Ishikawa (cell line): Measurements from ENCODE around the gene DENND2C.

Source experiments
- CEBPB ChIP-seq: IDR thresholded peaks from 2 replicates; pipeline ENCODE4 v1.6.1; 2012
- CREB1 ChIP-seq: IDR thresholded peaks from 2 replicates; pipeline ENCODE4 v1.6.1; 2012; ENCODE audit warnings: low read depth
- EP300 ChIP-seq: IDR thresholded peaks from 2 replicates; pipeline ENCODE4 v1.6.1; 2012; ENCODE audit warnings: borderline replicate concordance
- NFIC ChIP-seq: IDR thresholded peaks from 2 replicates; pipeline ENCODE4 v1.6.1; 2012
- TAF1 ChIP-seq: IDR thresholded peaks from 2 replicates; pipeline ENCODE4 v1.6.1; 2012; ENCODE audit warnings: low read depth, mild to moderate bottlenecking
- YY1 ChIP-seq: IDR thresholded peaks from 2 replicates; pipeline ENCODE4 v1.6.1; 2012; ENCODE audit warnings: low read depth
- TF ChIP-seq, protein P1 (sequence below): IDR thresholded peaks from 2 replicates; pipeline ENCODE4 v1.6.1; 2012; ENCODE audit warnings: low read depth, mild to moderate bottlenecking

DNA sequence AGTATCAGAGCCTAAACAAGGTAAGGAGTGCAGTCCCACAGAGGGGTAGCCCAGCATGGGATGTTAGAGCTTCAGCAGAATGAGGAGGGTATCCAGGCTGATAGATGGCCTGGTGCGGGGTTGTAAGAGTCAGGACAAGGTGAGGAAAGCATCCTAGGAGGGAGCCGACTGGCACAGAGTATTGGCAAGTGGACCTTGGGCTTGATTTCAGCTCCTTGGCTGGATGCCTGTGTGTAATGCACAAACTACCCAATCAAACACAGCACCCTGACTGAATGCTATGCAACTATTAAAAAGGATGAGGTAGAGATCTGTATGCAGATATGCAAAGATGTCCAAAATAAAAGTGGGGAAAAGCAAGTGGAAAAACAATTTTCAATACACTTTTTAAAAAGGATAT, 18.0 kb downstream of the DENND2C start:
- no peak for TF ChIP-seq NFIC
- no peak for TF ChIP-seq YY1
- TF ChIP-seq CEBPB = no peak
- TF ChIP-seq EP300 = no peak
- TF ChIP-seq, protein P1, sequence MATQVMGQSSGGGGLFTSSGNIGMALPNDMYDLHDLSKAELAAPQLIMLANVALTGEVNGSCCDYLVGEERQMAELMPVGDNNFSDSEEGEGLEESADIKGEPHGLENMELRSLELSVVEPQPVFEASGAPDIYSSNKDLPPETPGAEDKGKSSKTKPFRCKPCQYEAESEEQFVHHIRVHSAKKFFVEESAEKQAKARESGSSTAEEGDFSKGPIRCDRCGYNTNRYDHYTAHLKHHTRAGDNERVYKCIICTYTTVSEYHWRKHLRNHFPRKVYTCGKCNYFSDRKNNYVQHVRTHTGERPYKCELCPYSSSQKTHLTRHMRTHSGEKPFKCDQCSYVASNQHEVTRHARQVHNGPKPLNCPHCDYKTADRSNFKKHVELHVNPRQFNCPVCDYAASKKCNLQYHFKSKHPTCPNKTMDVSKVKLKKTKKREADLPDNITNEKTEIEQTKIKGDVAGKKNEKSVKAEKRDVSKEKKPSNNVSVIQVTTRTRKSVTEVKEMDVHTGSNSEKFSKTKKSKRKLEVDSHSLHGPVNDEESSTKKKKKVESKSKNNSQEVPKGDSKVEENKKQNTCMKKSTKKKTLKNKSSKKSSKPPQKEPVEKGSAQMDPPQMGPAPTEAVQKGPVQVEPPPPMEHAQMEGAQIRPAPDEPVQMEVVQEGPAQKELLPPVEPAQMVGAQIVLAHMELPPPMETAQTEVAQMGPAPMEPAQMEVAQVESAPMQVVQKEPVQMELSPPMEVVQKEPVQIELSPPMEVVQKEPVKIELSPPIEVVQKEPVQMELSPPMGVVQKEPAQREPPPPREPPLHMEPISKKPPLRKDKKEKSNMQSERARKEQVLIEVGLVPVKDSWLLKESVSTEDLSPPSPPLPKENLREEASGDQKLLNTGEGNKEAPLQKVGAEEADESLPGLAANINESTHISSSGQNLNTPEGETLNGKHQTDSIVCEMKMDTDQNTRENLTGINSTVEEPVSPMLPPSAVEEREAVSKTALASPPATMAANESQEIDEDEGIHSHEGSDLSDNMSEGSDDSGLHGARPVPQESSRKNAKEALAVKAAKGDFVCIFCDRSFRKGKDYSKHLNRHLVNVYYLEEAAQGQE = no peak
- TF ChIP-seq CREB1 = no peak
- no peak for TF ChIP-seq TAF1
